ENCODE results near the gene MPLKIP.
"Not testable (repeated sequence)": the region's sequence is repeated elsewhere in the genome, so short reads cannot be mapped to it uniquely, and the experiment has no call there.

GRCh38 chr7:40145596-40146130, 11.2 kb upstream of the MPLKIP start:
- TF ChIP-seq CTCF, POLR2A (IDR thresholded peaks at IDR 0.05): not testable (repeated sequence)

Data from testis (tissue), 2 donors.